K562 (cell line): Measurements from ENCODE around the gene AGAP3. TPM values are rescaled to one million over a fixed set of nuclear protein-coding genes. Genes with fewer than 3 reads are reported as not detected.

ENCODE experiments used
- ASH1L ChIP-seq: fragments of 450-650 bp; IDR thresholded peaks from 2 replicates; pipeline ENCODE4 v1.6.1; 2018; ENCODE audit warnings: borderline replicate concordance, mild to moderate bottlenecking, low read depth; ENCODE audit not compliant: partially characterized antibody
- BRD4 ChIP-seq: fragments of 200-600 bp; sonication (generic); IDR thresholded peaks from 2 replicates; pipeline ENCODE4 v1.6.1; 2017; ENCODE audit warnings: inconsistent platforms
- CHCHD3 ChIP-seq: fragments of 250-450 bp; sonication (Bioruptor Pico); IDR thresholded peaks from 2 replicates; pipeline ENCODE4 v2.1.2; 2022; ENCODE audit warnings: mild to moderate bottlenecking
- ELF2 ChIP-seq: fragments of 250-450 bp; sonication (Bioruptor Pico); IDR thresholded peaks from 2 replicates; pipeline ENCODE4 v1.5.0; 2021; ENCODE audit warnings: mild to moderate bottlenecking
- HNRNPUL1 ChIP-seq: fragments of 200-400 bp; formaldehyde crosslinking; IDR thresholded peaks from 2 replicates; pipeline ENCODE4 v1.6.1; 2017; ENCODE audit warnings: low read length
- ILK ChIP-seq: fragments of 450-650 bp; IDR thresholded peaks from 2 replicates; pipeline ENCODE4 v1.6.1; 2016; ENCODE audit warnings: missing genetic modification characterization, low read depth, mild to moderate bottlenecking, missing compliant biosample characterization, moderate library complexity, borderline replicate concordance
- MCM3 ChIP-seq: fragments of 450-650 bp; IDR thresholded peaks from 2 replicates; pipeline ENCODE4 v1.6.1; 2016
- MIER1 ChIP-seq: fragments of 450-650 bp; IDR thresholded peaks from 2 replicates; pipeline ENCODE4 v1.6.1; 2016; ENCODE audit warnings: antibody characterized with exemption, mild to moderate bottlenecking, low read depth
- NBN ChIP-seq: fragments of 450-650 bp; IDR thresholded peaks from 2 replicates; pipeline ENCODE4 v1.6.1; 2016; ENCODE audit warnings: low read depth, mild to moderate bottlenecking
- NELFE ChIP-seq: IDR thresholded peaks from 2 replicates; pipeline ENCODE4 v1.6.1; 2011; ENCODE audit warnings: mild to moderate bottlenecking; ENCODE audit not compliant: insufficient read depth, insufficient read length
- SP2 ChIP-seq: IDR thresholded peaks from 2 replicates; pipeline ENCODE4 v1.6.1; 2011; ENCODE audit warnings: mild to moderate bottlenecking, low read depth, low read length, moderate library complexity; ENCODE audit not compliant: poor library complexity, severe bottlenecking; ENCODE audit errors: extremely low read depth
- TAL1 ChIP-seq: fragments of 450-650 bp; IDR thresholded peaks from 2 replicates; pipeline ENCODE4 v1.6.1; 2016; ENCODE audit warnings: mild to moderate bottlenecking
- ZFP1 ChIP-seq: fragments of 450-650 bp; formaldehyde crosslinking; IDR thresholded peaks from 2 replicates; pipeline ENCODE4 v1.4.0; 2020; ENCODE audit warnings: mild to moderate bottlenecking, mixed read lengths
- ZNF3 ChIP-seq: fragments of 250-450 bp; sonication (Bioruptor Pico); IDR thresholded peaks from 2 replicates; pipeline ENCODE4 v1.5.0; 2021; ENCODE audit warnings: mild to moderate bottlenecking, moderate library complexity
- ZNF436 ChIP-seq: fragments of 250-450, 450-650 bp; sonication (Bioruptor Pico); formaldehyde crosslinking; IDR thresholded peaks from 2 replicates; pipeline ENCODE4 v1.7.0; 2020; ENCODE audit warnings: mild to moderate bottlenecking
- ZNF551 ChIP-seq: fragments of 250-450 bp; sonication (Bioruptor Pico); IDR thresholded peaks from 2 replicates; pipeline ENCODE4 v1.5.0; 2021; ENCODE audit warnings: mild to moderate bottlenecking, moderate library complexity
- polyA plus RNA-seq, 8 experiments: library from polyadenylated mRNA; depleted of rRNA in 4 of 8; stranded (reverse) in 5 of 8; unstranded in 3 of 8; fragments of >200 nt; fragmentation: Nextera tagmentation in 2 of 8; fragmentation: Illumina TruSeq in 1 of 8; extraction: Ambion mirVana in 2 of 8; extraction: Trizol in 1 of 8; gene quantifications; 2 replicates each; pipeline versions ENCODE4 v1.2.1 to v1.2.3, GENCODE V29; 2011 to 2014; ENCODE audit warnings: inconsistent platforms in 1 of 8, missing spikeins in 1 of 8
- total RNA-seq, 7 experiments: library from RNA; depleted of rRNA in 6 of 7; stranded (reverse); fragments of >200 nt in 6 of 7; fragmentation: Illumina TruSeq in 2 of 7; extraction: Trizol in 2 of 7; gene quantifications; 2 replicates each; pipeline versions ENCODE4 v1.2.1 to v1.2.3, GENCODE V29; 2011 to 2021; ENCODE audit warnings: low replicate concordance in 1 of 7
- TF ChIP-seq, protein P1 (sequence below): fragments of 250-450 bp; sonication (Bioruptor Pico); IDR thresholded peaks from 2 replicates; pipeline ENCODE4 v1.8.0; 2022; ENCODE audit warnings: inconsistent platforms
- TF ChIP-seq, protein P2 (sequence below), 3 experiments: fragments of 200-800 bp in 1 of 3; fragments of 250-450 bp in 1 of 3; fragments of 450-650 bp in 1 of 3; sonication (Bioruptor Pico) in 1 of 3; sonication (Bioruptor generic) in 1 of 3; formaldehyde crosslinking in 1 of 3; IDR thresholded peaks; 2 replicates each; pipeline versions ENCODE4 v1.6.1 to v1.8.0; 2016 to 2022; ENCODE audit warnings: mild to moderate bottlenecking in 2 of 3, missing genetic modification characterization in 2 of 3, missing compliant biosample characterization in 1 of 3, moderate library complexity in 1 of 3
- TF ChIP-seq, protein P3 (sequence below): fragments of 450-650 bp; IDR thresholded peaks from 2 replicates; pipeline ENCODE4 v1.6.1; 2014; ENCODE audit warnings: low read depth, mild to moderate bottlenecking, moderate library complexity, borderline replicate concordance
- TF ChIP-seq, protein P4 (sequence below): fragments of 450-650 bp; formaldehyde crosslinking; IDR thresholded peaks from 2 replicates; pipeline ENCODE4 v1.4.0; 2022; ENCODE audit warnings: missing genetic modification characterization

Gene AGAP3
- total and polyA plus RNA-seq, 9 of the 15 experiments (the other 6 are each of a cell fraction or from before 2014, with no cell fraction given), result 3.4 to 208 (median 62.2) TPM

DNA sequence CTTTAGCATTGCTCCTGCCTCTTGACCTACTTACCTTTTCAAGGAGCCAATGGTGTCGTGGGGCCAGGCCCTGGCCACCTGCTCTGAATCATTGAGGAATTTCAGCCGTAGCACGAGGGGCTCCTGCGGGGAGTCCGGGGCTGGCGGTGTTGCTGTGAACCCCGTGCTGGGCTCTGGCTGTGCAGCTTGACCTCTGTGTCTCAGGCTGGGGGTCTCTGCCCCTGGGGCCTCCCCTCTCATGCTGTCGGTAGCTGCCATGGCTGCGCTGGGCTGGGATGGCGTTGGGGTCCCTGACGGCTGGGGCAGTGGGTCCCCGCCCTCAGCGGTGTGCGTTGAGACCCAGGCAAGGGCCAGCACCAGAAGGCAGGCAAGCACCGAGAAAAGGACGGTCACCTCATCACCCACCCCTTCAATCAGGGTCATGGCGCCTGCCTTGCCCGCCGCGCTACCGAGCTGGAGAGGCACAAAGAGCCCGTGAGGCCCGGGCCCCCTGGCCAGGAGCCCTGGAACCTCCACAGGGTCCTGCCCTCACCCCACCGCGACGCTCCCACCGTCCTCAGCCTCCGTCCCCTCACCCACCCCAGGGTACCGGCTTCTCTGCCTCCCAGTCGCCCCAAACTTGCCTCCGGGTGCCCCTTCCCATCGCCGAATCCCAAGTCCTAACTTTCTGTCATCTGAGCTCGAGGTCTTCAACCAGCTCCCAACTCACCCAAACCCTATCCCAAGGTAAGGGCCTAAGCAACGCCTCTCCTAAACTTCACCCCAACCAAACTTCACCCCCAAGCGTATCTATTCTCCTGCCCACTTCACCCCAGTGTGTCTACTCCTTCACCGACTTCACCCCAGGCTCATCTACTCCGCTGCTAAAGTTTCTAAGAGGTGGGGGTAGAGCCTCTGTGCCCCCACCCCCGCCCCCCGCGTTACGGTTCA is 3.9 kb upstream of the AGAP3 start (continued):
- TF ChIP-seq ZNF3 (CRISPR knock-in tag) (no peak), ZNF436 (CRISPR knock-in tag) (no peak), MIER1 (0 out of 2 replicates have a peak, but pooled peaks have one; percentile 54), MCM3 (no peak), ELF2 (no peak), CHCHD3 (no peak), BRD4 (0 out of 2 replicates have a peak, but pooled peaks have one; percentile 20), NBN (no peak; the same call in 1 of the 2 replicates), ZFP1 (no peak), ILK (no peak), SP2 (no peak), HNRNPUL1 (no peak), NELFE (no peak), ASH1L (peak; percentile 22), ZNF551 (CRISPR knock-in tag) (no peak), TAL1 (no peak)
- TF ChIP-seq, protein P1, sequence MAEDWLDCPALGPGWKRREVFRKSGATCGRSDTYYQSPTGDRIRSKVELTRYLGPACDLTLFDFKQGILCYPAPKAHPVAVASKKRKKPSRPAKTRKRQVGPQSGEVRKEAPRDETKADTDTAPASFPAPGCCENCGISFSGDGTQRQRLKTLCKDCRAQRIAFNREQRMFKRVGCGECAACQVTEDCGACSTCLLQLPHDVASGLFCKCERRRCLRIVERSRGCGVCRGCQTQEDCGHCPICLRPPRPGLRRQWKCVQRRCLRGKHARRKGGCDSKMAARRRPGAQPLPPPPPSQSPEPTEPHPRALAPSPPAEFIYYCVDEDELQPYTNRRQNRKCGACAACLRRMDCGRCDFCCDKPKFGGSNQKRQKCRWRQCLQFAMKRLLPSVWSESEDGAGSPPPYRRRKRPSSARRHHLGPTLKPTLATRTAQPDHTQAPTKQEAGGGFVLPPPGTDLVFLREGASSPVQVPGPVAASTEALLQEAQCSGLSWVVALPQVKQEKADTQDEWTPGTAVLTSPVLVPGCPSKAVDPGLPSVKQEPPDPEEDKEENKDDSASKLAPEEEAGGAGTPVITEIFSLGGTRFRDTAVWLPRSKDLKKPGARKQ (CRISPR knock-in tag), result no peak
- TF ChIP-seq, protein P2, sequence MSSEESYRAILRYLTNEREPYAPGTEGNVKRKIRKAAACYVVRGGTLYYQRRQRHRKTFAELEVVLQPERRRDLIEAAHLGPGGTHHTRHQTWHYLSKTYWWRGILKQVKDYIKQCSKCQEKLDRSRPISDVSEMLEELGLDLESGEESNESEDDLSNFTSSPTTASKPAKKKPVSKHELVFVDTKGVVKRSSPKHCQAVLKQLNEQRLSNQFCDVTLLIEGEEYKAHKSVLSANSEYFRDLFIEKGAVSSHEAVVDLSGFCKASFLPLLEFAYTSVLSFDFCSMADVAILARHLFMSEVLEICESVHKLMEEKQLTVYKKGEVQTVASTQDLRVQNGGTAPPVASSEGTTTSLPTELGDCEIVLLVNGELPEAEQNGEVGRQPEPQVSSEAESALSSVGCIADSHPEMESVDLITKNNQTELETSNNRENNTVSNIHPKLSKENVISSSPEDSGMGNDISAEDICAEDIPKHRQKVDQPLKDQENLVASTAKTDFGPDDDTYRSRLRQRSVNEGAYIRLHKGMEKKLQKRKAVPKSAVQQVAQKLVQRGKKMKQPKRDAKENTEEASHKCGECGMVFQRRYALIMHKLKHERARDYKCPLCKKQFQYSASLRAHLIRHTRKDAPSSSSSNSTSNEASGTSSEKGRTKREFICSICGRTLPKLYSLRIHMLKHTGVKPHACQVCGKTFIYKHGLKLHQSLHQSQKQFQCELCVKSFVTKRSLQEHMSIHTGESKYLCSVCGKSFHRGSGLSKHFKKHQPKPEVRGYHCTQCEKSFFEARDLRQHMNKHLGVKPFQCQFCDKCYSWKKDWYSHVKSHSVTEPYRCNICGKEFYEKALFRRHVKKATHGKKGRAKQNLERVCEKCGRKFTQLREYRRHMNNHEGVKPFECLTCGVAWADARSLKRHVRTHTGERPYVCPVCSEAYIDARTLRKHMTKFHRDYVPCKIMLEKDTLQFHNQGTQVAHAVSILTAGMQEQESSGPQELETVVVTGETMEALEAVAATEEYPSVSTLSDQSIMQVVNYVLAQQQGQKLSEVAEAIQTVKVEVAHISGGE (CRISPR knock-in tag; IDR thresholded peaks at IDR 0.05), result no peak
- TF ChIP-seq, protein P3, sequence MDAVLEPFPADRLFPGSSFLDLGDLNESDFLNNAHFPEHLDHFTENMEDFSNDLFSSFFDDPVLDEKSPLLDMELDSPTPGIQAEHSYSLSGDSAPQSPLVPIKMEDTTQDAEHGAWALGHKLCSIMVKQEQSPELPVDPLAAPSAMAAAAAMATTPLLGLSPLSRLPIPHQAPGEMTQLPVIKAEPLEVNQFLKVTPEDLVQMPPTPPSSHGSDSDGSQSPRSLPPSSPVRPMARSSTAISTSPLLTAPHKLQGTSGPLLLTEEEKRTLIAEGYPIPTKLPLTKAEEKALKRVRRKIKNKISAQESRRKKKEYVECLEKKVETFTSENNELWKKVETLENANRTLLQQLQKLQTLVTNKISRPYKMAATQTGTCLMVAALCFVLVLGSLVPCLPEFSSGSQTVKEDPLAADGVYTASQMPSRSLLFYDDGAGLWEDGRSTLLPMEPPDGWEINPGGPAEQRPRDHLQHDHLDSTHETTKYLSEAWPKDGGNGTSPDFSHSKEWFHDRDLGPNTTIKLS, result no peak
- TF ChIP-seq, protein P4, sequence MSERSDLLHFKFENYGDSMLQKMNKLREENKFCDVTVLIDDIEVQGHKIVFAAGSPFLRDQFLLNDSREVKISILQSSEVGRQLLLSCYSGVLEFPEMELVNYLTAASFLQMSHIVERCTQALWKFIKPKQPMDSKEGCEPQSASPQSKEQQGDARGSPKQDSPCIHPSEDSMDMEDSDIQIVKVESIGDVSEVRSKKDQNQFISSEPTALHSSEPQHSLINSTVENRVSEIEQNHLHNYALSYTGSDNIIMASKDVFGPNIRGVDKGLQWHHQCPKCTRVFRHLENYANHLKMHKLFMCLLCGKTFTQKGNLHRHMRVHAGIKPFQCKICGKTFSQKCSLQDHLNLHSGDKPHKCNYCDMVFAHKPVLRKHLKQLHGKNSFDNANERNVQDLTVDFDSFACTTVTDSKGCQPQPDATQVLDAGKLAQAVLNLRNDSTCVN (CRISPR knock-in tag), result peak; percentile 67
